GM18499 (cell line): ENCODE results near the gene TESMIN.

Experiments
- ATAC-seq: cut with Tn5 transposase; IDR thresholded peaks from one replicate; pipeline ENCODE4 v1.9.1; 2021; ENCODE audit warnings: moderate number of reproducible peaks; ENCODE audit not compliant: insufficient read depth, unreplicated experiment

Gene TESMIN

GRCh38 chr11:68763181-68763721 is 11.9 kb upstream of the TESMIN start:
- ATAC-seq, result no peak

DNA sequence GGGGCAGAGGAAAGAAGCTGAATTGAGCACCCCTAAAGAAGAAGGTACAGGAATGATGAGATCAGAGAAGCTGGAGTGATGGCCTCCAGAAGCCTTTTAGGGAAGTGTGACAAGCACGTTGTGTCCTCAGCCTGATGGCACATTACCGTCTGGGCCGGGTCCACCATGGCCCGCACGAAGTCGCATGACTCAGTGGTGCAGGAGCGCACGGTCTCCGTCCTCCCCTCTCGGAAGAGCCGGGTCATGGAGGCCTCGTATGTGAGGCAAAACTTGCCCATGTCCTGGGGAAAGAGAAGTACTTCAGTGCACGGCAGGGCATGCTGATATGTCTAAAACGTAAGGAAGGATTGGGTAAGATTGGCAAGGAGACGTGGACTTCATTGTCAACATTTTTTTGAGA is 11.2 kb upstream of the TESMIN start:
- no peak for ATAC-seq

GRCh38 chr11:68761801-68762200 is 10.5 kb upstream of the TESMIN start:
- no peak for ATAC-seq

DNA sequence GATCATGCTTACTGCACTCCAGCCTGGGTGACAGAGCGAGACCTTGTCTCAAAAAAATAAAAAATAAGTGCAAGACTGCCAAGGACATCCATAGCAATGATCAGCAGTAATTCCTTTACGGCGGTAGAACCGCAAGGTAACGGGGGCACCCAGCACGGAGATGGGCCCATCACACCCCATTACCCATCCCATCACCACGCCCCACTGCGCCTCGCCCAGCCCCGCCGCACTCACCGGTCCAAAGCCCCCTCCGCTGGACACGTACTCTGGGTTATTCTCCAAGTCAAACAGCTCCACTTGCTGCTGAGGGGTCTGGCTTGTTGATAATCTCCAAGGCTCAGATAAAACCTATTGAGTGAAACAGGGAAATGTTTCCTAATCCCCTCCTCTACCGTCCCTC is 8.7 kb upstream of the TESMIN start:
- ATAC-seq, result no peak

GRCh38 chr11:68757711-68758110 is 6.4 kb upstream of the TESMIN start:
- ATAC-seq, result no peak

GRCh38 chr11:68756171-68756766 is 4.9 kb upstream of the TESMIN start:
- ATAC-seq, result no peak

DNA sequence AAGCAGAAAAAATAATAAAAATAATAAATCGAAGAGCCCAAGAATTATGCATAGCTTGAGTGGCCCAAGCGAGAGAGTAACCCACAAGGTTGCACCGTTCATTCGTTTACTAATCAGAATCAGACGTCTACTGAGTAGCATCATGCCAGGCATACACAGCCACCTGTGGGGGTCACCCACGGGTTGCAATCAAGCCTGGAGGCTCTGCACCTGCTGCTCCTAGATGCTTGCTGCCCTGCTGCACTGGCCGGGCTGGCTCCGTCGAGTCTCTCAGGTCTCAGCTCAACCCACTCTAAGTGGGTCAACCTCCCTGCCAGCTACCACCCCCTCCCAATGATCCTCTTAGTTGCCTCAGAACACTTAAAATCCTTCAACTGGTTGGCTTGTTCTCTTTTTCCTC is 2.0 kb upstream of the TESMIN start:
- no peak for ATAC-seq

- no peak for ATAC-seq
These were observed 355 bp downstream of the TESMIN start for GRCh38 chr11:68751004-68751325.

GRCh38 chr11:68750195-68751003 is 921 bp downstream of the TESMIN start:
- ATAC-seq, result no peak

- no peak for ATAC-seq
These were observed 1.8 kb downstream of the TESMIN start for GRCh38 chr11:68749229-68750123.

GRCh38 chr11:68748061-68748460 is 3.3 kb downstream of the TESMIN start:
- ATAC-seq, result no peak

DNA sequence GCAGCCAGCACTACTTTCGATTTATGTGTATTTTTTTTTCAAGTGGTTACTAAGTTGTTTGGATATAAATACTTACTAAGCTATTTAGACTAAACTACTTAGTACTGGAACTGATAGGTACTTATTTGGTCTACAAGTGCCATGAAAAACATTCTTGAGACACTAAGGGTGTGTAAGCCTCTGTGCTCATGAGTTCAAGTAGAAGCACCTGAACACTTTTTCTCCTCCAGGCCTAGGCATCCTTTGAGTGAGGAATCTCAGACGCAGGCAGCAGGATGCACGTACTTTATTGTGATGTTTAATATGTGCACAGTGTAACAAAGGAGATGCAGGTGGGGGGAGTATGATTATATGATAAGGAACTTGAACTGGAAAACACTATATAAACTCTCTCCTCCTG is 7.8 kb downstream of the TESMIN start:
- ATAC-seq, result no peak

DNA sequence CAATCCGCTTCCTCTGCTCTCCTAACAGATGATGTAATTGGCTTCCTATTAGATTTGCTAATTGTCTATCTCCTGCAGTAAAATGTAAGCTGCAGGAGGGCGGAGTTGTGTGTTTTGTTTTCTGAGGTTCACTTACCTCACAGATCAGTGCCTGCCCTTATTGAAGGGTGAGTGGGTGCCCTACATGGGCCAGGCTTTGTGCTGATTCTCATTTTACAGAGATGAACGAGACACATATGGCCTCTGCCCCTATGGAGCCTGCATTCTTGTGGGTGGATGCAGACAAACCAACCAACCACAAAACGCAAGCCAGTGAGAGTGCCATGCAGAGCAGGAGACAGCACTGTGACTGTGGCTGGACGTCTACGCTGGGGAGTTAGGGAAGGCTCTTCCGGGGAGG is 9.9 kb downstream of the TESMIN start:
- no peak for ATAC-seq

GRCh38 chr11:68735646-68736045 is 15.7 kb downstream of the TESMIN start:
- ATAC-seq, result no peak

DNA sequence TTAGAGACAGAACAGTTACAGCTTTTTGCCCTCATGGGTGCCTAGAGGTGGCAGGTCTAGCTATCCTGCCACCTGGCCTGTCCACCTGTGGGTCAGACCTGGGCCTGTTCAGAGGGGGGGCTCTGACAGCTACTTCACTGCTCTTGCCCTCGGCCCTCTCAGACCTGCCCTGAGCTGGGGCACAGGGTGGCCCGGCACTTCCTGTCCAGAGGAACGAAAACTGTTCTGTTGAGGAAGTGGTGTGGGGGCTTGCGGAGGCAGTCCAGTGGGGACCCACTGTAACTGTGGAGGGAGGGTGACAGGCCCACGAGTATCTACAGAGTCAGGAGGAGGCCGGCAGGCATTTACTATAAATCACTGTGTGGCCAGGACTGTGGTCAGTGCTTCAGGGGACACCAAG is 16.2 kb downstream of the TESMIN start:
- no peak for ATAC-seq

DNA sequence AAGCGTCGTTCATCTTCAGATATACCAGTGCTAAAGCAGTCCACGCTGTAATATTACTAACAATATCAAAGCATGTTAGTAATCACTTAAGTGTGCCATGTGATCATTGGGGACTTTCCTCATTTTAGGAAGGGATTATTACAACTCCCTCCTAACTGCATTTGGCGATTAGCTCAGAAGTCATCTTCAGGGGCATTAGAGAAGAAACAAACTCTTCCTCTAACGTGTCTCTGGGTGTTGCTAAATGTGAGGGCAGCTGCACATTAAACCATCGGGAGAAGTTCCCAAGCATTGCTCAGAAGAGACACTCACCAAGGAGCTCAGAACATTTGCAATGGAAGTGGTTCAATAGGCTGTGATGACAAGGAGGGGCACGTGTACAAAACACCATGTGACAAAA is 17.2 kb downstream of the TESMIN start:
- no peak for ATAC-seq

DNA sequence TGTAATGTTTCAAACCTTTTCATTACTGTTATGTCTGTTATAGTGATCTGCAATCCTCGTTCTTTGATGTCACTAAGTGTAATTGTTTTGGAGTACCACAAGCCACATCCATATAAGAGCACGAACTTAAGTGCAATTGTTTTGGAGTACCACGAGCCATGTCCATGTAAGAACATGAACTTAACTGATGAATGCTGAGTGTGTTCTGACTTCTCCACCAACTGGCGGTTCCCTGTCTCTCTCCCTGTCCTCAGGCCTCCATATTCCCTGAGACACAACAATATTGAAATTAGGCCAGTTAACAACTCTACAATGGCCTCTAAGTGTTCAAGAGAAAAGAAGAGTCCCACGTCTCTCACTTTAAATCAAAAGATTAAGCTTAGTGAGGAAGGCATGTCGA is 23.5 kb downstream of the TESMIN start:
- ATAC-seq, result no peak

DNA sequence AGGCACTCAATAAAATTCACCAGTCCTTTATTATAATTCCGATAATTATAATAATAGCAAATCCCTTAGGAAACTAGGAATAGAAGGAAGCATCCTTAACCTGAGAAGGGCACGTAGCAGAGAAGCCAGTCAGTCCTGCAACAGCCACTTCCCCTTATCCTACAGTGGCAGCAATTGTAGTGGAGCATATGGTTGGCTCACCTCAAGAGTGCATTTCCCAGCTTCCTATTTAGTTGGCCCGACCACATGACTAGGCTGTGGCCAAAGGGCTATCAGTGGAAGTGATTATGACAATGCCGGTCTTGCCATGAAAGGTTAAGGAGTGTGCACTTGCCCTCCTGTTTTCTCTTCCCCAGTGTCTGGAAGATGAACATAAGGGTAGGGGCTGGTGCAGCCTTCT is 27.0 kb downstream of the TESMIN start:
- ATAC-seq, result no peak

- no peak for ATAC-seq
These were observed 29.2 kb downstream of the TESMIN start for GRCh38 chr11:68722143-68722542.

DNA sequence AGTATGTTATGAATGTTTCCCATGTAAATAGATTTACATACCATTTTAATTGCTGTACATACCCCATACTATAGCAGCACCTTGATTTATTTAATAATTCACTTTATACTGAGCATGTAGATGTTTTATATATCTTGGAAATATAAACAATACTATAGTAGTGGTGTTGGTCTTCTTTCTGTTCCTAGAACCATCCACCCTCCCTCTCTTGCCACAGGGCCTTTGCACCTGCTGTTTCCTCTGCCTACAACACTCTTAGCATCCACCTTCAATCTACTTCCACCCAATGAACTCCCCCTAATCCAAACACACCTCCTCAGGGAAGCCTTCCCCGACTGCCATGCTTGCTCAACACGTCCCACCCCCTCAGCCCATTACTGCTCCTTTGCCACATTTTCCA is 30.2 kb downstream of the TESMIN start:
- no peak for ATAC-seq
